ENCODE data around the gene ASCL2.
A peak's percentile ranks its signal among the peaks of the same experiment; 100 is the strongest.
"Not testable (repeated sequence)": the region's sequence is repeated elsewhere in the genome, so short reads cannot be mapped to it uniquely, and the experiment has no call there.

The ASCL2 gene

DNA sequence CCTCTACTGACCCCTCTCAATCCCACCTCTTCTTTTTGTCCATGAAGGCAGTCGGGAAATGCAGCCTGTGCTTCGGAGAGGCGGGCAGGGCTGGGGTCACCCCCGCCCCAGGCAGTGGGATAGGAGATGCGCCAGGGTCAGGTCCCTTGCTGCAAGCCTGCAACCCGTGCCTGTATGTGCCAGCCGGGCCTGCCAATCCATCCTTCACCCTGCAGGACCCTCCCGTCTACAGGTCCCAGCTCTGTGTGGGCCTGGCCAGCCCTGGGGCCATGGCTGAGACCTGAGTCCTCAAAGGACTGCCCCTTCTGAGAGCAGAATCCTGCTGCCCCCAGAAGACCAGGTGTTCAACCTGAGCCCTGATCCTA lies 10.9 kb downstream of the ASCL2 start:
- DNase-seq = no peak

DNA sequence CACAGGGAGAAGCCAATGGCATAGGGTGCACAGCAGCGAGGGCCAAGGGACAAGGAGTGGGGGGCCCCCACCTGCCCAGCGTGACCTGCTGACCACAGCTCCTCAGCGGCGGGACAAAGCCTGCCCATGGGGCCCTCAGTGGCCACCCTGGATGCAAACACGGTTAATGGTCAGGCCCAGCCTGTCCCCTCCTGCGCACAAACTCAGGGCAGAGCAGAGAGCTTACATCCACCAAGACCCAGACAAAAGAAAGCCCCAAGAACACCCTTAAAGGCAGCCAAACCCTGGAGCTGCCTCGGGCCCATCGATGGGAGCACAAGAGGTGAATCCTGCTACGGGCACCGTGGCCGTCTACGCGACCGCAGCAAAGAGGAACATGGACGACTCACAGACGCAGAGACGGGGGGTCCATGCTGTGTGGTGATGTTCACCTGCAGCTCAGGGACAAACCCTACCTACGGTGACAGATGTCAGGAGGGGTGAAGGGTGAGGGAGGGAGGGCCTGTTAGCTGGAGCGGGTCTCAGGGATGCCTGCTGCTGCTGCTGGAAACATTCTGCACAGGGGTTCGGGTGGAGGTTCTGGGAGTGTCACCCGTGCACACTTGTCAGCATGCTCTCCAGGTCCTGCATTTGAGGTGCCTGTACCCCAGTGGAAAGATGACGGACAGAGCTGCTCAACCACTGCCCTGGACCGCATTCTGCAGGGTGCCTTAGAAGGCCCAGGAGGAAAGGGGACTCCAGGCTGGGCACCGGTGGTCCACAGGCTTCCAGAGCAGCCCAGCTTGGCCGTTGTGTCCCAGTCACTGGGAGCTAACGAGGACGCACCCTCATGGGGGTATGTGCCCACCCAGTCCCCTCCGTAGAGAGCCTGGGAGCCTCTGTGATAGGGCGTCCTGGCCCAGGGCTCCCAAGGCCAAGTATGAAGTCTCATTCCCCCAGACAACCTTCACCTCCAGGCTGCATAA lies 11.6 kb downstream of the ASCL2 start:
- DNase-seq = no peak

DNA sequence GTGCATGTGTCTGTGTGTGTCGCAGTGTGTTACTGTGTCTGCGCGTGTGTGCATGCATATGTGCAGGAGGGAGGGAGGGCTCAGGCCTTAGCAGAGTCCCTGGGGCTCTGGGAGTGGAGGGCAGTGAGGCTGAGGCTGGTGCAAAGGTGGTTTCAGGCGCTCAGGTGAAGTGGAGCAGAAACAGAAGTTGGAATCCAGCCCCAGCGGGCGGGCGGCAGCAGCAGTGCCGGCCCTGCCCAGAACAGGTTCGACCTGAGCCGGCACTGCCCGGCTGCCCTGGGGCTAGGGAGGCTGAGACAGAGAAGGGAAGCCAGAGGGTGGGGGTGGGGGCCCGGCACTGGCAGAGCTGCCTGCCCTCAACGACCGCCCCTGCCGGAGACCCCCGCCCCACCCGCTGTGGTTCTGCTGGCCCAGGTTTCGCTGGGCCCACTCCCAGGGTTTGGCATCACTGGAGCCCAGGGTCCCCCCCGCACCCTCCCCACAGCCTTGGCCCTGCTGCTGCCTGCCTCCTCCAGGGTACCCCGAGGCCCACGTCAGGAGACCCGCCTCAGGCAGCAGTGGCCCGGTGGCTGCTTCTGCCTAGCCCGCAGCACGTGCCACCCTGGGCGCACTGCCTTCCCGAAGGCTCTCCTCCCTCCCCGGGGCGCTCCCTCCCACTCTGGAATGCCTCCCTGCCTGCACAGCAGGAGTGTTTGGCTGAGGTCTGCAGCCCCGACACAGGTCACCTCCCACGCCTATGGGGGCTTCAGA lies 13.3 kb downstream of the ASCL2 start:
- peak; percentile 61 for DNase-seq

DNA sequence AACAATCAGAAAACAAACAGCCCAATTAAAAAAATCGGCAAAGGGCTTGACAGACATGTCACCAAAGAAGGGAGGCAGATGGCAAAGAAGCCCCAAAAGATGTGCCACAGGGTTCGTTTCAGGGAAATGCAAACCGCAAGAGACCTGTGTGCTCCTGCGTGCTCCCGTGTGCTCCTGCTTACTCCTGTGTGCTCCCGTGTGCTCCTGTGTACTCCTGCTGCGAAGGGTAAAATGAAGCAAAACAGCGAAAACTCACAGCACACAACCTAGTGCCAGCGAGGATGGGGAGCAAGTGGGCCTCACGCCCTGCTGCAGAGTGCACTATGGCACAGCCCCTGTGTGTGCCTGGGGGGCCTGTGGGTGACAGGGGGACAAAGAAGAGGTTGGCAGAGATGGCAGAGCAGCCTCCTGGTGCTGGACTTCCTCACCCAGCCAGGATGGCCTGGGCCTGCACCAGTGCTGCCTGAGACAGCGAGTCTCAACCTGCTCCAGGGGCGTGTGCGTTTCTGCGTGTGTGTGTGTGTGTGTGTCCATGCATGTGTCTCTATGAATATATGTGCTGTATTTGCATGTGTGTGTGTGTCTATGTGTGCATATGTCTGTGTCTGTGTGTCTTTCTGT lies 14.0 kb downstream of the ASCL2 start:
- DNase-seq = no peak

DNA sequence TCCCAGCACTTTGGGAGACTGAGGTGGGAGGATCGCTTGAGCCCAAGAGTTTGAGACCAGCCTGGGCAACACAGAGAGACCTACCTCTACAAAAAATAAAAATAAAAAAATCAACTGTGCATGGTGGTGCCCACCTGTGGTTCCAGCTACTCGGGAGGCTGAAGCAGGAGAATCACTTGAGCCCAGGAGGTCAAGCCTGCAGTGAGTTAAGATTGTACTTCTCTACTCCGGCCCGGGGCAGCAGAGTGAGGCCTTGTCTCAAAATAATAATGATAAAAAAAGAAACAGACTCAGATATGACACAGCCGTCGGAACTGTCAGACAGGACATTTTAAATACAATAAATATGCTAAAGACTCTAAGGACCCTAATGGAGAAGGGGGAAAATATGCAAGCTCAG lies 18.4 kb downstream of the ASCL2 start:
- no peak for DNase-seq

DNA sequence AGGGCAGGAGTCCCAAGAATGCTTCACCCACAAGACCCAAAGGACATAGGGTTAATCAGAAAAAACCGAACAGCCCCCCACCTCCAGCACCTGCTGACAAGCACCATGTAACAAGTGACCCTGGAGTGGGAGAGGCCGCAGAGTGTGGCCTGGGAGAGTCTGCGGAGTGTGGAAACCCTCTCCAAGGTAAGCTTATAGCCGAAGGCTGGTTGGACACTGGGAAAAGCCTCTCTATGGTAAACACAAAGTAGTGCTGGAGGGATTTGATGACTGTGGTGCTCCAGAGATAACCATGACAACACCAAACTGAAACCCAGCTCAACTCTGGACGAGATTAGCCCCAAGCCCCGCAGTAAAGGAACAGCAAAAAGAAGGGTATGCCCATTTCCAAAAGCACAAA lies 19.2 kb downstream of the ASCL2 start:
- no peak for DNase-seq

DNA sequence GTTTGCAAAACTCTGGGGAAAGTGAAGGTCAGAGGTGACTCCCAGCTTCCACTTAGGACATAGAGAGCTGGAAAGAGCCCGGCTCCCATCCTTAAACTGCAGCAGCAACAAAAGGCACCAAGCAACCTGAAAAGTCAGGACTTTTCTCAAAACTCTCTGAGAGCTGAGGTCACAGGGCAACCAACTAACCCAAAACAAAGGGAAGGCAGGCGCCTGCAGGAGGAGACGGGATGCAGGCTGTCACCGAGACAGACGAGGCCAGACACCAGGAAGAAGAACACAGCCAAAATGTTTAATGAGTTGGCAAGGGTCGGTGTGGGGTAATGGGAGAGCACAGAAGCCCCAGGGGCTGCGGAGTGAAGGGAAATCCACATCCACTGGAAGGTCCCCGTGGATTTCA lies 19.9 kb downstream of the ASCL2 start:
- DNase-seq = no peak

DNA sequence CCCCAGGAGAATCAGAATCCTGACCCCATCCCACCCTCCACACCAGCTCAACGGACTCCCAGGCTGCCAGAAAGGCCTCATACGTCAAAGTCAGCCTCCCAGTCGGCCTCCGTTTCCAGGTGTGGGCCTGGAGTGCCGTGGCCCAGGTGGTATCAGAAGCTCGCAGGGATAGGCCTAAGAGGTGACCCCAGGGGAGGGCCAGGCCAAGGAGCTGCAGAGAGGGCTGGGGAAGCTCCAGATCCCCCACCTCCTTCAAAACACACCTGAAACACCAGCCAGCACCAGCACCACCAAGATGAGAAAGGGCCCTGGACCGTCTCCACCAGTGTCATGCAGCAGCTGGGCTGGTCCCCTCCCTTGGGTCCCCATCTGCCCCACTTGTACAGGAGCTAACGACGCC lies 20.3 kb downstream of the ASCL2 start:
- no peak for DNase-seq

DNA sequence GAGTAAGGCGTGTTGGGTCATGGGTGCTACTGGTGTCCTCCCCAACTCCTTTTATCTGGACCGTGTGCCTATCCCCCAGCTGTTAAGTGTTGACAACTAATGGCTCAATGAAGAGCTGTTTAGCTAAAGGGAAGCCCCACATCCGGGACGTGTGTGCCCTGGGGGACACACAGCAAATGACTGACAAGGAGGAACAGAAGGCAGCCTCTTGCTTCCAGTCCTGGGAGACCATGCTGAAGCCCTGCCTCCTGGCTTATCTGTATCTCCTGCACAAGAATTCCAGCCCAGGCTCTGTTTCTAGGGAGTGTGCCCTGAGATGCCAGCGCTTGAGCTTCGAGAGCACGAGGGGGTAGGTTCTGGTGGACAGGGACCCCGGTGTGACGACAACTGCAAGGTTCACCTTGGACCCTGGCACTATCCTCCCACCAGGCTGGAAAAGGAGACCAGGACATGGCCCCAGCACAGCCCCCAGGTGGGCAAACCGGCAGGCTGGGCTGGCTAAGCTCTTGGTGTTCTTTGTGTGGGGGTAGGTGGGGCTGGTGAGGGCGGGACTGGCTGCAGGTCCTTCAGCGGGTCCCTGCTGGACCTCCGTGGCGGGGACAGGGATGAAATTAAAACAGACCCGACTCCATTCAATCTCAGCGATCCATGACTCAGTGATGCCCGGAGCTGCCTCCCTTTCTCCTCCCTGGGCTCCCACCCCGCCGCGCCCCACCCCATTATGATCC lies 21.0 kb downstream of the ASCL2 start:
- no peak for DNase-seq

DNA sequence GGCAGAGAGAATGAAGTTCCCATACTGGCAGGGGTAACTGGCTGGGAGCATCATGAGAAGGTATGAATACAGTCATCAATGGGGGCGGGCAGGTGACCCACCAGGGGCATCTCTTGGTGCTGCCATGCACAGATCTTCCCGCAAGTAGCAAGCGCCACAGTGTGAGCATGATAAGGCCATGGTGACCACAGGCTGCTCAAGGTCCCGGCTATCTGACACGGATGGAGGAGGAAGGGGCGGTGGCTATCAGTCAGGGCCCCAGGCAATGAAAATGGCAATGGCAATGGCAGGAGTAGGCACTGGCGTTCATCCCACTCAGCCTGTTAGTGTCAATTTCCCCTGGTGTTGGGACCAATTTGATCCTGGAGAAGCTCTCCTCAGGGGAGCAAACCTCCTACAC lies 21.6 kb downstream of the ASCL2 start:
- DNase-seq = no peak

DNA sequence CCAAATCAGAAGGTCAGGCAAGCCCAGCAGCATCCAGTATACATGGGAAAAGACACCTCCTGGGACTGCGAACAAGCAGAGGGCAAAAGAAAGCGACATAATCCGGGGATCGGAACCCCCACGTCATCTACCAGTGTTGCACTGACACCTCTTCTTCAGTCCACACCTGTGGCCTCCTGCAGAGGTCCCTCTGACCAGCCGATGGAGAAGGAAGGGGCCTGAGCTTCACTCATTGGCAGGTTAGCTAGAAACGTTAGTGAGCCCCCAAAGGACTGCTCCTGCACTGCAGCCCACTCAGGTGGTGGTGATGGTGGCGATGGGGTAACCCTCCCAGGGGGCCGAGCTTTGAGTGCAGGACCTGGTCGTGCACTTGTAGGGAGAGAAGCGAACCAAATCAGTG lies 22.1 kb downstream of the ASCL2 start:
- no peak for DNase-seq

DNA sequence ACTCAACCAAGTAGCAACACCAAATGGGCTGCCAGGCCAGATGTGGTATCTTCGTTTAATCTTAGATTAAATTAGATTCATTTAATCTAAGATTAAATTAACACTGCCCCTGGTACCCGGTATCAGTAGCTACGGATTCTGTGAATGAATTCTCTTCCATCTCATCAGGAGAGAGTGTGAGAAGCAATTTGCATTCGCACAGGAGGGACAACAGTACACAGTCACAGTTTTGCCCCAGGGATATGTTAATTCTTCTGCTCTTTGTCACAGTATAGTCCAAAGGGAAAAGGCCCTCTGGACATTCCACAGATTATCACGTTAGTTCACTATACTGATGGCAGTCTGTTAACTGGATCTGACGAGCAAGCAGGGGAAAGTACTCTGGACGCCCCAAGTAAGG lies 22.9 kb downstream of the ASCL2 start:
- DNase-seq = no peak

DNA sequence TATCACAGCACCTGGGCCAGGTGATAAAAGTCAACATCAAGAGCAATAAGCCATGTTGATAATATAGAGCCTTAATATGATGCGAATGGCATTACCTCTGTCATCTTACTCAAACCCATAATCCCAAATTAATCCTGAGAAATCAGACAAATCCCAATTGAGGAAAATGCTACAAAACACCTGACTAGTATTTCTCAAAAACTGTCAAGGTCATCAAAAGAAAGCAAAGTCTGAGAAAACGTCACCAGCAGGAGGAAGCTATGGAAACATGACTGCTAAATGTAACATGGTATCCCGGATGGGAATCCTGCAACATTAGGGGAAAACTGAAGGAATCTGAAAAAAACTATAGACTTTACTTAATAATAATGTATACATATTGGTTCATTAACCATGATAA lies 29.6 kb downstream of the ASCL2 start:
- no peak for DNase-seq

DNA sequence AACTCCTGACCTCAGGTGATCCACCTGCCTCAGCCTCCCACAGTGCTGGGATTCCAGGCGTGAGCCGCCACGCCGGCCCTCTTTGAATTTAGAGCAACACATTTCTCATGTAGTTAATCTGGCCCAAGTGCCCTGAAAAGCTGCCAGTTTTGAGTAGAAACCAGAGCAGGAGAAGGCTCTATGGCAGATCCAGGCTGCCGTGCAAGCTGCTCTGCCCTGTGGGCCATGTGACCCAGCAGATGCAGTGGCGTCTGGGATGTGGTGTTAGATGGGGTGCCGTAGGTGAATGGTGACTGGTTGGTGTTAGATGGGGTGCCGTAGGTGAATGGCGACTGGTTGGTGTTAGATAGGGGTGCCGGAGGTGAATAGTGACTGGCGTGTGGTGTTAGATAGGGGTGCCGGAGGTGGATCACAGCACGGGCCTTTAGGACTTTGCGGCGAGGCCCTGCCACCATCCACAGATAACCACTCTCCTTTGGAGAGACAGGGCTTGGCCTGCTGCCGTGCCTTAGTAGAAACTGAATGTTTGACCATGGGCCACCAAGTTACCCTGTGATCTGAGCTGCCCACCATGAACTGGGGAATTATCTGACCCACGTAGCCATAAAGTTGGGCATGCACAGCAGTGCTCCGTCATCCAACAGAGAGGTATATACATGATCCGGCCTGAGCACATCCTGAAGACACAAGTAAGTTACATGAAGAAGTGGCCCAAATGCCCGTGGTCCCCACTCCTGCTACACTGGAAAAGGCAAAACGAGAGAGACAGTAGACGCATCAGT lies 32.7 kb downstream of the ASCL2 start:
- DNase-seq = no peak

DNA sequence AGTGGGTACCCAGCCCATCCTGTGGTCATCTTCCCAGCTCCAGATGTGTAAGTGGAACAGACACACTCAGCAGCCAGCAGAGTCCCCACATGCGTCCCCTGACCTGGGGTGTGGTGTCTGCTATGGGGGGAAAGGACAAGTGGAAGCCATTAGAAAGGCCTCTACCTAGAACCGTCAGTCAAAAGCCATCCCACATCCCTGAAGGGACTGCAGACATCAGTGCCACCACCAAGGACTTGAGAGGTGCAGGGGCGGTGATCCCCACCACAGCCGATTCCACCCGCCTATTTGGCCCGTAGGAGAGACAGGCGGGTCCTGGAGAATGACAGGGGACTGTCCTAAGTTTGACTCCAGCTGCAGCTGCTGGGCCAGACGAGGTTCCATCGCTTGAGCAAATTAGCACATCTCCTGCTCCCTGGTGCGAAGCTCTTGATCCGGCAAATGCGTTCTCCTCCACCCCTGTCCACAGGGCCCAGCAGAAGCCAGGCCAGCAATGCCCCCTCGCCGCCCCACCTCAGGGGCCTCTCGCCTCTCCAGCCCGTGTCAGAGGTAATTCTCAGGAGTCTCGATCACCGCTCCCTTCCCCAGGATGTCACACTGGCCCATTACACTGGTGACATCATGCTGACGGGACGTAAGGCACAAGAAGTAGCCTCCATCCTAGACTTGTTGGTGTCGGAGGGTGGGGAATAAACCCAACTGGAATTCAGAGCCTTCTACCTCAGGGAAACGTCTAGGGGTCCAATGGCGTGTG lies 33.8 kb downstream of the ASCL2 start:
- DNase-seq = not testable (repeated sequence)

DNA sequence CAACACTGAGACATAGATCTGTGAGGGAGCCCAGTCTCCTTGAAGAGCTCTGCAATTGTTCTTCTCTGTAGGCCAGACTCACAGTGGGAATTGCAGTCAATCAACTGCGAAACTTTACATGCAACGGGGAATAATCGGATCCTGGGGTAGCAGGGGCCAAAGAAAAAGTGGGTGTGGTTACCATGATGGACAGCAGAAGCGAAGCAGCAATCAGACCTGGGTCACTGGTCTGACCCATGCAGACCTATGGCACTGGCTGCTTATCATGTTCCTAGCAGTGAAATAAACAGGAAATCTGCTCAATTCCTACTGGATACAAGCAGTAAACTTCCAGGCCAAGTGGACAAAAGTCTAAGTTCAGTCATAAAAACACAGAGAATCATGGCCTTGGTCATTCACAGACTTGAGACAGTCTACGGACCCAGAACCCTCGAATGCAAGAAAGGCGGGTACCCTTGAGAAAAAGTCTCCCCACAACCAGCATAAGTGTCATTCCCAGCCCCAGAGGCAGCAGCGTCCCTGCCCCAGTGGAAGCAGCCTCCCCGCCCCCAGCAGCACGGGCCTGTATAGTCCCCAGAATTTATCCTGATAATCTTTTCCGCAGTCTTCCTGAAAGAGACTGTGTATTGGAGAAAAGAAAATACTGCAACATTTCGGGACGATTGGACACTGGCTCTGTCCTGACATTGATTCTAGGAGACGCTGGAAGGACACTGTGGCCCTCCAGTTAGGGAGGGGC lies 34.6 kb downstream of the ASCL2 start:
- no peak for DNase-seq

DNA sequence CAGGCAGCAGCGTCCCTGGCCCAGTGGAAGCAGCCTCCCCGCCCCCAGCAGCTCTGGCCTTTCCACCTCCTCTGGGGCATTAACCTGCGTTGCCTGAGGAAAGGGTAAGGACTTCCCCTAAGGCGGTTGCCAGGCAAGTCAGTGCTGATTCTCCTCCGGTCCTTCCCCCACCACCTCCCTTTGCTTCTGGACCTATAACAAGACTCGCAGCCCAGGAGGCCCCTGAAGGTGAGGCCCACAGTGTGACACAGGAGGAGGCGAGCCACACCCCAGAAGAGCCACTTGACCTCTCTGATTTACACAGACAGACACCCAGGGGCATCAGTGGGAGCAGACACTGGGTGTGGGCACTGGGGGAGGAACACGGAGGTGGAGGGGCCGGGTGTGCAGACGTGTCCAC lies 35.4 kb downstream of the ASCL2 start:
- DNase-seq = peak; percentile 29

DNA sequence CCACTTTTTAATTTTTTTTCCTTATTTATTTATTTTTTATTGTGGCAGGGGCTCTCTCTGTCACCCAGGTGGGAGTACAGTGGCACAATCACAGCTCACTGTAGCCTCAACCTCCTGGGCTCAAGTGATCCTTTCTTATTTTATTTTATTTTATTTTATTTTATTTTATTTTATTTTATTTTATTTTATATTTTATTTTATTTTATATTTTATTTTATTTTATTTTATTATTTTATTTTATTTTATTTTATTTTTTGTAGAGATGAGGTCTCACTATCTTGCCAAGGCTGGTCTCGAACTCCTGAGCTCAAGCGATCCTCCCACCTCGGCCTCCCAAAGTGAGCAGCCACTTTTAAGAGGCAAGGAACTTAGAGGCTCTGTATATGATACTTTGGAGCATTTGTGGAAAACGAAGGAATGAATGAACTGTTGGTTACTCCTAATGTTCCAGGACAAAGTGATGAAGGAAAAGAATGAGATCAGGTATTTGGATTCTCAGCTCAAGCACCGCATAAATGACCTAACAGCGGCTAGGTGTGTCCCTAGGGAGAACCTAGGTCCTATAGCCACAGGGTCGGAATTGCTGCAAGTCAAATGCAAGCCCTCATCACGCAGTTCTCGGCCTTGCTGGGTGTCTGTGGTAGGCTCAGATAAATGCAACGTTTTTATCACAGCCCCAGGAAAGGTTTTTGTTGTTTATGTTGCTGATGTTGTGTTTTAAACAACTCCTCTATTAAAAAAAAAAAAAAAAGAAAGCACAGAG lies 36.5 kb downstream of the ASCL2 start:
- DNase-seq = no peak

DNA sequence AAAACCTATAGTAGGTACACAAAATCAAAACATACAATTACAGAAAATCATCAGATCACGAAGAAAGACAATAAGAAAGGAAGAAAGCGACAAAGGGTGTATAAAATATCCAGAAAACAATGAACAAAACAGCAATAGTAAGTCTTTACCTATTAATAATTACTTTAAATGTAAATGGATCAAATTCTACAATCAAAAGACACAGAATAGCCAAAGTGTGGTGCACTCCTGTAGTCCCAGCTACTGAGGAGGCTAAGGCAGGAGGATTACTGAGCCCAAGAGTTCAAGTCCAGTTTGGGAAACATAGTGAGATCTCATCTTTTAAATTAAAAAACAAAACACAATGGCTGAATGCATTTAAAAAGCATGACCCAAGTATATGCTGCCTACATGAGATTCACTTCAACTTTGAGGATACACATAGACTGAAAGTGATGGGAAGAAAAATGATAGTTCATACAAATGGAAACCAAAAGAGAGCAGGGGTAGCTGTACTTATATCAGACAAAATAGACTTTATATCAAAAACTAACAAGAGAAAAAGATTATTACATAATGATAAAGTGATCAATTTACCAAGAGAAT lies 40.6 kb downstream of the ASCL2 start:
- no peak for DNase-seq

DNA sequence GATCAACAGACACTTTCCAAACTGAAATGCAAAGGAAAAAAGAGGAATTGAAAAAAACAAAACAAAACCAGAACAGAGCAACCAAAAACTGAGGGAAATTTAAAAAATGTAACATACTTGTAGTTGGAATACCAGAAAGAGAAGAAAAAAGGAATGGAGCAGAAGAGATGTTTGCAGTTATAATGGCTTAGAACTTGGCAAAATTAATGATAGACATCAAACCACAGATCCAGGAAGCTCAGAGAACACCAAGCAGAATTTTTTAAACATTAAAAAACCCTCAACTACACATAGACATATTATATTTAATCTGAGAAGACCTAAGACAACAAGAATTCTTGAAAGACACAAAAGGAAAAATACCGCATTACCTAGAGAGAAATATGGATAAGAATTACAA lies 46.1 kb downstream of the ASCL2 start:
- DNase-seq = no peak
